CD4-positive, alpha-beta T cell treated with Interleukin-6 for 4 hours (primary cell): Measurements from ENCODE around the gene FOXF1.

Source experiments
- DNase-seq: peaks from one replicate; pipeline ENCODE4 v3.0.0-alpha.2; 2020; ENCODE audit warnings: mixed read lengths

Gene FOXF1

GRCh38 chr16:86494039-86494564, 16.2 kb upstream of the FOXF1 start:
- DNase-seq = no peak

- no peak for DNase-seq
Observed at GRCh38 chr16:86494565-86495356, 15.6 kb upstream of the FOXF1 start.

GRCh38 chr16:86495357-86495701, 15.0 kb upstream of the FOXF1 start:
- no peak for DNase-seq

- no peak for DNase-seq
Observed at GRCh38 chr16:86495756-86496261, 14.5 kb upstream of the FOXF1 start.

- DNase-seq = no peak
Observed at GRCh38 chr16:86496262-86496928, 13.9 kb upstream of the FOXF1 start.

- no peak for DNase-seq
Observed at GRCh38 chr16:86496929-86497461, 13.3 kb upstream of the FOXF1 start.

- DNase-seq = no peak
Observed at GRCh38 chr16:86497551-86498021, 12.7 kb upstream of the FOXF1 start.

- DNase-seq = no peak
Observed at GRCh38 chr16:86498155-86498670, 12.1 kb upstream of the FOXF1 start.

- DNase-seq = no peak
Observed at GRCh38 chr16:86498671-86499439, 11.5 kb upstream of the FOXF1 start.

- no peak for DNase-seq
Observed at GRCh38 chr16:86499440-86499786, 10.9 kb upstream of the FOXF1 start.

- no peak for DNase-seq
Observed at GRCh38 chr16:86499889-86500707, 10.2 kb upstream of the FOXF1 start.

GRCh38 chr16:86500708-86501510, 9.4 kb upstream of the FOXF1 start:
- no peak for DNase-seq

- DNase-seq = no peak
Observed at GRCh38 chr16:86501989-86502855, 8.1 kb upstream of the FOXF1 start.

- no peak for DNase-seq
Observed at GRCh38 chr16:86502856-86503748, 7.2 kb upstream of the FOXF1 start.

- no peak for DNase-seq
Observed at GRCh38 chr16:86503830-86504229, 6.5 kb upstream of the FOXF1 start.

GRCh38 chr16:86504315-86505184, 5.8 kb upstream of the FOXF1 start:
- no peak for DNase-seq

- DNase-seq = no peak
Observed at GRCh38 chr16:86505185-86505898, 5.0 kb upstream of the FOXF1 start.
